Stimulated activated CD4-positive, alpha-beta T cell treated with anti-CD3 and anti-CD28 coated beads, Interleukin-4, amount 100 ng/mL, for 48 hours (primary cell): ENCODE data around the gene GJC3.
A peak's percentile ranks its signal among the peaks of the same experiment; 100 is the strongest.
"Not testable (repeated sequence)": the region's sequence is repeated elsewhere in the genome, so short reads cannot be mapped to it uniquely, and the experiment has no call there.

ENCODE experiments used
- DNase-seq, 2 donors: peaks; one replicate each; pipeline ENCODE4 v3.0.0-alpha.2; 2020; ENCODE audit warnings: low read depth in 2 of 2

Gene GJC3

DNA sequence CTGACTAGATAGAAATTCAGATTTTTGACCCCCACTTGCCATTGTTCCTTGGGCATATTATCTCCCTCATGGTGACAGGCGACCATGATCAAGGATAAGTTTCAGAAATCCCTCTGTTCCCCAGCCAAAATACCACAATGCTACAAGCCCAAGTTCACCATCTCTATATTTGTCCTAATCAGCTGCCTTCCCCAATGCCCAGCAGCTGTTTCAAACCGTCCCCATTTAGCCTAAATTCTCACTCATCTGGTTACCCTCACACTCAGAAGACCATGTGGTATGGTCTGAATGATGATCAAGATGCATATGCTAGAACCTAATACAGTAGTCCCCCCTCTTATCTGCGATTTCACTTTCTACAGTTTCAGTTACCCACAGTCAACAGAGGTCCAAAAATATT lies 956 bp upstream of the GJC3 start:
- no peak for DNase-seq

DNA sequence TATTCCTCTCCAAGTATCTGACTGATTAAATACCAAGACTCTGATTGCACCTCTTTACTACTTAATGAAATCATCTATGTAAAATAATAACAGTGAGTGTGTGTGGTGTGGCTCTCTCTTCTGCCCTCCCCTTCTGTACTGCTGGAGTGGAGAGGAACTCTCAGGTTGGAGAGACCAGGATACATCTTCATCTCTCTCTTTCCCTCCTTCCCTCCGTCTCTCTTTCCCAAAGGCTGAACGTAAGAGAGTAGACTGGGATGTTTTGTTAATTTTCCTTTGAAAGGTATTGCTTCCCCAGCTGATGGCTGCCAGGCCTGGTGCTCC lies 272 bp upstream of the GJC3 start:
- no peak for DNase-seq

DNA sequence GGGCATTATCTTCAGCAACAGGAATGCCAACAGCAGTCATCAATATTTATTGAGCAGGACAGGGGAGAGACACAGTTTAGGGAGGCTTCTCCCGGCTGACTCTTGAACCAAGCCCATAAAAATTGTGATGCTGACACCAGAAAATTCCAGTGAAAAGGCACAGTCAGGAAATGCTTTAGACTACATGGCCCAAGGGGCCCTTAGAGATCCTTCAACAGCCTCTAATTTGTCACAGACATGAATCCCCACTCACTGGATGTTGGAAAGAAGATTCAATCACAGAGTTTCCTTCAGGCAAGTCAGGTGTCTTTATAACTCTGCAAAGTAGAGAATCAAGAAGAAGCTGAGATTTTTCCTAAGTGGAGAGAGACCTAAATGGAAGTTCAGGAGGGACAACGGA lies 1.2 kb downstream of the GJC3 start:
- no peak for DNase-seq

DNA sequence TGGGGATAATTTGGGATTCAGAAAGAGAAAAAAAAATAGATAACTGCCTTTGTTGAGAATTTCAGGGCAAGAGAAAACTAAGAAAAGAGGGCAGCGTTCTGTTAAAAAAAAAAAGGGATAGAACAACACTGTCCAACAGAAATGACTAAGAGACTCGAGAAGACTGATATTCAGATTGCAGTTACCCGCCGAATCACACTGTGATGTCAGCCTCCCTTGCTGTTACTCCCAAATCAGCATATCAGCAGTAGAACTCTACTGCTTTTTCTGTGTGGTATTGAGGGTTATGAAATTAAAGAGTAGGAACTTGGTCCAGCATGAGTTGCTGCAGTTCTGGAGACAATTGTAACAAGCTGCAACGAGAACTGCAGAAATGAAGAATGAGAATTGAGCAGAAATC lies 1.9 kb downstream of the GJC3 start:
- DNase-seq = no peak

DNA sequence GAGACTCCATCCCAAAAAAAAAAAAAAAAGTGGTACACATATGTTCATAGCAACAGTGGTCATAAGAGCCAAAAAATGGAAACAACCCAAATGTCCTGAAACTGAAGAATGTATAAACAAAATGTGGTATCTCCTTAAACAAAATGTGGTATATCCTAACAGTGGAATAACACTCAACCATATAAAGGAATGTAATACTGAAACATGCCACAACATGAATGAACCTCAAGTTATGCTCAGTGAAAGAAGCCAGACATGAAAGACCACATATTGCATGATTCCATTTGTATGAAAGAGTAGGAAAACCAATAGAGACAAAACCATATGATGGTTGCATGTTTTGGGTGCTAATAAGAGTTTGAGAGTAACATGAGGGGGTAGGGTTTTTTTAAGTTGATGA lies 3.1 kb downstream of the GJC3 start:
- DNase-seq = no peak

DNA sequence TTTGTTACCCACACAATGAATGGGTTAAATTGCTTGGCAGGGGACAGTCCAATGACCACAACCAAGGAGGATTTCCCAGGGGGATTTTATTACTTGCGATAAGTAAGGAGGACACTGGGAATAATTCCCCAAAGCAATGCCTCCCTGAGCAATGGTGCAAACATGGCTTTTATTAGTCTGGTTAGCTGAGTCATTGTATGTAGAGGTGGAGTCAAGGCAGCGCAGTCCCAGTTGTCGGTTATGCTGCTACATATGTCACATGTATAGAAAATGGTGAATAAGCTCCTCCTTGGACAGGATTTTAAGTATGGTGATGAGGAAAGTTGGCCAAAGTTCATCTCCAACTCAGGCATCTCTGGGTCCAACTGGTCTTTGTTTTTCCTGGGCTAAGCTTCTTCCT lies 6.2 kb downstream of the GJC3 start:
- no peak for DNase-seq

DNA sequence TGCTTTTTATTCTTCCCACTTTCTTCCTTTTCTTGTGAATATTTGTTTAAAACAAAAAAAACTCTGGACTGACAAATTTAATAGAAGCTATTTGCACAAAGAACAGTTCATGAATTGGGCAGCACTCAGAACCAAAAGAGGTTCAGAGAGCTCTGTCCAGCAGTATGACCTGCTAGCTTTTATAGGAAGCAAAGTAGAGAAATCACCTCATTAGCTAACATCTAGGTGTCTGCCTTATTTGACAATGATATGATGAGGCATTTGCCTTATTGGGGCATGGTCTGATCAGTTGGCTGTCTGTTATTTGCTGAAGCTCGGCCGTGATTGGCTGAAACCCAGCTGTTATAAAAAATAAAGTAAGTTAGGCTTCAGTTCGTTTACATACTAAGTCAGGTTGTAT lies 9.3 kb downstream of the GJC3 start:
- DNase-seq = no peak

DNA sequence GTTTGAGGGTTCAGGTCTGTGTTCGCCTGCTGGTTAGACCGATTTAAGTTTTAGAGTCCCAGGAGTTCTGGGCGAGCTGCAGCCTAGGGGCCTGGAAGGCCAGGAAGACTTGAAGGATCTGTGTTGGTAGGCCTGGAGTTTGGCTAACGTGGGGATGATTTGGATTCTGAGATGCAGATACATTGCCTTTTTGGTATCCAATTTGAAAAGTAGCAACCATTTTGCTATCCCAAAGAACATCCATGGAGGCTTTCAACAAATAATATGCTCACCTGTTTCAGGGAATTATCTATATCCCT lies 9.7 kb downstream of the GJC3 start:
- DNase-seq = no peak

DNA sequence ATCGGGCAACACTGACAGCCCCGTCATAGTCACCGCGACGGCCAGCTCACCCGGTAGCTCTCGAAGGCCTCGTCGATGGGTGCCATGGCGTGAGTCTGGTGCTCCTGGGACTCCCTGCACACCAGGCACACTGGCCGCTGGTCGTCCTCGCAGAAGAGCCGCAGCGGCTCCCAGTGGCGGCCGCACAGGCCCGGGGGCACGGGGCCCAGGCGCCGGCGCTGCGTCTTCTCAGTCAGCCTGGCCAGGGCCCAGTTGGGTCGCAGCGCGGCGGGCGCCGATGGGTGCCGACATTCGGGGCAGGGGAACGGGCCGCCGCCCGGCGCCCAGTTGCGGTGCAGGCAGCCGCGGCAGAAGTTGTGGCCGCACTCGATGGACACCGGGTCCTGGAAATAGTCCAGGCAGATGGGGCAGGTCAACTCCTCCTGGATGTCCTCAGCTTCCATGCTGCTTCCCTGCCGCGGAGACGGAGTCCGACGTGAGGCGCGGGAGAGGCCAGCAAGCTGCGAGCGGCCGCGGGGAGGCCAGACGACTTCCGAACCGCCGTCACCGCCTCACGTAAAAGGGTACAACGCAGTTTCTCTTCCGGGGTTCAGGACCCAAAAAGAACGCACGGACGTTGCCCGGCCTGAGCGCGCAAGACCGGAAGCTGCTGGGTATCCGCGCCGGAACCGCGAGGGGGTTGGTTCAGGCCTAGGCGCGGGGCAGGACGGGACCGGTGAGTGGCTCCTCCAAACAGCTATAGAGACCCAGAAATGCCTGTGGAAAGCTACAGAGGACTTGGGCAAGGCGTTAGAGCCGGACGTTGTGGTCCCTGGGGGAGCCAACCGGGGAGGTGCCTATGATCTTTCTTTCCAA lies 10.2 kb downstream of the GJC3 start, which contains the start of gene TRIM4:
Gene TRIM4 (minus strand): TSS at position 572 of the 855 bp plus-strand sequence. CDS start 129 bp downstream, at position 443.
- peak; percentile 83 to 90 for DNase-seq

DNA sequence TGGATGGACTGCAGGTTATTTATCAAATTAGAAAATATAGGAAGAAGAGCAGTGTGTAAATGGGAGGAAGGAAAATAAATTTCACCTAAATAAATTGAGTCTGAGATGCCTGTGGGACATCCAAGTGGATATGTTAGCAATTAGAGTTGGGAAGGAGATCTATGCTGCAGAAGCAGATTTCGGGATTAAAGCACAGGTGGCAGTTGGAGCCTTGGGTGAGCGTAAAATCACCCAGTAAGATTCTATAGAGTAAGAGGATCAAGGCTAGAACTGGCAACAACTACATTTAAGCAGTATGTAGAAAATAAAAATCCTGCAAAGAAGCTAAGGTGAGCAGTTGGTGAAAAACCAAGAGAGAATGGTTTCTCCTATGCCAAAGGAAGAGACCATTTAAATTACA lies 18.4 kb downstream of the GJC3 start:
- no peak for DNase-seq

DNA sequence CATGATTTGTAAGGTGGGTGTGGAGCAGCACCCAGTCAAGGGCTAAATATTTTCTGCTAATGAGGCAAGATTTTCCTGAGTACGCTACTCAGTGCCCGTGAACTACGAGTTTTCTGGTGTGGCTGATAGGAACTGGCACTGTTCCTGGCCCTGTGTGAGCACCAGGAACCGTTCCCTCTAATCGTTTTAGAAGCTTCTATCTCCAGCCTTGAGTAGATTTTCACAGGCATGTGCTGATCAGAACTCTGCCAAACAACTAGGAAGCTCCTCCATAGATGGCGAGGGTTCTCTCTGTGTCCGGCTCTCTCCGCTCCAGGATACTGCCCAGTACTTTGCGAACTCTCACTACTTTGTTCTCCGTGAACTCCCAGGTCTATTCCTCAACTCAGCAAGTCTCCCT lies 27.8 kb downstream of the GJC3 start:
- no peak for DNase-seq

DNA sequence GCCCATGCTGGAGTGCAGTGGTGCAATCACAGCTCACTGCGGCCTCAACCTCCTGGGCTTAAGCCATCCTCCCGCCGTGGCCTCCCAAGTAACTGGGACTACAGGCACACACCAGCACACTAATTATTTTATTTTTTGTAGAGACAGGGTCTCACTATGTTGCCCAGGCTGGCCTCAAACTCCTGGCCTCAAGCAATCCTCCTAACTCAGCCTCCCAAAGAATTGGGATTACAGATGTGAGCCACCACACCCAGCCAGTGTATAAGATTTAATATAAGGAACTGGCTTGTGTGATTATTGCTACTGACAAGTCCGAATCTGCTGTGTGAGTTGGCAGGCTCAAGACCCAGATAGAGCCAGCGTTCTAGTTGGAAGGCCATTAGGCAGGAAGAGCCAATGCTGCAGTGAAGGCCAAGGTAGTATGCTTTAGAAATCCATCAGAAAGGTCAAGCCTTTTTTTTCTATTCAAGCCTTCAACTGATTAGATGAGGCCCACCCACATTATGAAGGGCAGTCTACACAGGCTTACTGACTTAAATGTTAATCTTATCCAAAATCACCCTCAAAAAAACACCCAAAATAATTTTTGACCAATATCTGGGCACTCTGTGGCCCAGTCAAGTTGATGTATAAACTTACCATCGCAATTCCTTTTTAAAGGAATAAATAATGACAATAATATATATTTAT lies 29.4 kb downstream of the GJC3 start:
- no peak for DNase-seq

DNA sequence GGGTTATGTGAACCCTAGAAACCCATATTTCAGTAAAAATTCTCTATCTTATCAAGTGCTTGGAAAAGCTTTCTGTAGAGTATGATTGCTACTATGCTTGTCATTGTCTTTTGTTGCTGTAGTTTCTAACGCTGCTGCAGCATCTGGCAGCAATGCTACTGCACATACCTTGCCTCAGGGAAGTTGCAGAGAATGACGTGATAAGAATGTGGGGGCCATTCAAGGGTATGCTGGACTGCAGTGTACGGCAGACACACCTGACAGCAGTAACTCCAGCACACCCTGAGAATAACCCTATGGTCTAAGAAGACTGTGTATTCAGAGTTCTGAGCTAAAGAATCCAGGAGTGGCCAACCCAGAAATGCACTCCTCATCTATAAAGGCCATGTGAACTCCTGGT lies 30.6 kb downstream of the GJC3 start:
- no peak for DNase-seq

DNA sequence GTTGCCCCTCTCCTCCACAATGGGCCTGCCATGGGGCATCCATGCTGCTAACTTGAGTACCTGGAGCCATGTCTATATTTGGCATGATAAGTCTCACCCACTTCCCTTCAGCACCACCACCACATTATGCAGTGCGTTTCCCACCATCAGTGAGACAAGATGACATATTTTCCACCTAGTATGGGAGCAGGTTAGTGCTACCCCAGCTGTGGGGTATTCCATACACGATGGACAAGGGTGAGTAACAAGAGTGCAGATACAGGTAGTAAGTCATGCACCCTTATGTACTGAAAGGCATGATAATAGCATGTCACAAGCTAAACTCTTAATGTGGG lies 31.4 kb downstream of the GJC3 start:
- no peak for DNase-seq

DNA sequence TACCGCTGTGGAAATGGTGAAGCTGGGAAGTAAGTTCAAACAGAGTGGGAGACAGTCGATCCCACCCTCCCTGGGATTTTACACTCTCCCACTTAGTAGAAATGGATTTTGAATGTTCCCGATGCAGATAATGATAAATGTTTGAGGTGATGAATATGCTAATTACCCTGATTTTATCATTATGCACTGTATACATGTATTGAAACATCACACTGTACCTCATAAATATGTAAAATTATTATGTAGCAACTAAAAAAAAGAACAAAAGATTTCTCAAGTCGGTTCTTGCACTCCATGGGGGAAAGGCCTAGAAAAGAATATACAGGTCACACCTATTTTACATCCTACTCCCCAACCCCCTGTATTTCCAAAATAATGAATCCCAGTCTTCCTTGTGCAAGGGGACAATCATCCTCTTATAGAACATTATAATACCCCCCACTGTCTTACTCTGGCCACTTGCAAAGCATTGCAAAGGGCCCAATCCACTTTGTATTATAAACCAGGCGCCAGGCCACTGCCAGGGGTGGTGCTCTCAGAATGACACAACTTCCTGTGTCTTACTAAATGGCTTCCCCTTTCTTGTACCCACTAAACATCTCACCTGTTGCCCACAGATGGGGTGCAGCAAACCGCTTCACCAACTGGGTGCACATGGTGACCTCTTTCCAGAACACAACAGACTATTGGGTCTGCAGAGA lies 31.9 kb downstream of the GJC3 start:
- DNase-seq = no peak

DNA sequence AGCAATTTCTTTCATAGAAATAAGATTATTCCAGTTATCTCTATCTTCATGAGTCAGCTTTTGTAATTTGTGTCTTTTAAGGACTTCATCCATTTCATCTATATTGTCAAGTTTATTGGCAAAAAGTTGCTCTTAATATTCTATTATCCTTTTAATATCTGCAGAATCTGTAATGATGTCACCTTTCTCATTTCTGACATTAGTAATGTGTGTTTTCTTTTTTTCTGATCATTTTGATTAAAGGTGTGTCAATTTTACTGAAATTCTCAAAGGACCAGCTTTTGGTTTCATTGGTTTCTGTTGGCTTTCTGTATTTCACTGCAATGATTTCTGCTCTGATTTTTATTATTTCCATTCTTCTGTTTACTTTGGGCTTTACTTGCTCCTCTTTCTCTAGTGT lies 34.7 kb downstream of the GJC3 start:
- DNase-seq = no peak

DNA sequence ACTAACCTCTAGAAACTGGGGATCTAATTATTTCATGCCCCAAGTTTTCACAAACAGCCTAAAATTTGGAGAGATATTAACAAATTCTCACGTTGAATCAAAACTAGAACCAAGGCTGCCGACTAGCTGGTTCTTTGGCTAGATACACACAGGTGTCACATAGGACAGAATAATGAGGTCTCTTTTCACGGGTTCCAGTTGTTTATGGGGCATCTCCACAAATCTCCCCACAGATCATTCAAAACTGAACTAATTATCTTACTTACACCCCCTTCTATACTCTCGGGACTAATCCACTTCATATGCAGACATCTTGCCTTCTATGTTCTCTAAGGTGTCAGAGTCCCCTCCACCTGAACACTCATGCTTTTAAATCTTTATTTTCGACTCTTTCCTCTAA lies 36.1 kb downstream of the GJC3 start:
- no peak for DNase-seq

DNA sequence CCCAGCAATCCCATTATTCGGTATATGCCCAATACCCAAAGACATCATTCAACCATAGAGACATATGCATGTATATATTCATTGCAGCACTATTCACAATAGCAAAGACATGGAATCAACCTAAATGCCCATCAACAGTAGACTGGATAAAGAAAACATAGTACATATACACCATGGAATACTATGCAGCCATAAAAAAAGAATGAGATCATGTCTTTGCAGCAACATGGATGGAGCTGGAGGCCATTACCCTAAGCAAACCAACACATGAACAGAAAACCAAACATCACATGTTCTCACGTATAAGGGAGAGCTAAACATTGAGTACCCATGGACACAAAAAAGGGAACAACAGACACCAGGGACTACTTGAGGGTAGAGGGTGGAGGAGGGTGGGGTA lies 39.1 kb downstream of the GJC3 start:
- not testable (repeated sequence) for DNase-seq

DNA sequence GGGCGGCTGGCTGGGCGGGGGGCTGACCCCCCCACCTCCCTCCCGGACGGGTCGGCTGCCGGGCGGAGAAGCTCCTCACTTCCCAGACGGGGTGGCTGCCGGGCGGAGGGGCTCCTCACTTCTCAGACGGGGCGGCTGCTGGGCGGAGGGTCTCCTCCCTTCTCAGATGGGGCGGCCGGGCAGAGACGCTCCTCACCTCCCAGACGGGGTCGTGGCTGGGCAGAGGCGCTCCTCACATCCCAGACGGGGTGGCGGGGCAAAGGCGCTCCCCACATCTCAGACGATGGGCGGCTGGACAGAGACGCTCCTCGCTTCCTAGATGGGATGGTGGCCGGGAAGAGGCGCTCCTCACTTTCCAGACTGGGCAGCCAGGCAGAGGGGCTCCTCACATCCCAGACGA lies 41.1 kb downstream of the GJC3 start:
- DNase-seq = not testable (repeated sequence)

DNA sequence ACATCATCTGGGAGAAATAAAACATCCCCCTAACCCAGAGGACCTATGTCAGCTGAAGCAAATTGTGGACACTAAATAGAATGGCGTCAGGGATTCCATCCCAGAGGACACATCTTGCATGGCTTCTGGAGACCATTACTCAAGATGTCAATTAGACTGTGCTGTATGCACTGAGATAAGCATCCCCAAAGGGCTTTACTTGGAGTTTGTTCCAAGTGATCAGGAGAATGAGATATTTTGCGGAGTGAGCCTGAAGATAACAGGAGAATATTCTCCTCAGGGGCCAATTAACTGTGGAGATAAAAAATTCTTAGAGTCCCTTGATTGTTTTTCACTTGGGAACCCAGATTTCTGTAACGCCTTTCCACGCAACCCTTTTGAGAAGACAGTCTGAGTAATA lies 48.0 kb downstream of the GJC3 start:
- no peak for DNase-seq

DNA sequence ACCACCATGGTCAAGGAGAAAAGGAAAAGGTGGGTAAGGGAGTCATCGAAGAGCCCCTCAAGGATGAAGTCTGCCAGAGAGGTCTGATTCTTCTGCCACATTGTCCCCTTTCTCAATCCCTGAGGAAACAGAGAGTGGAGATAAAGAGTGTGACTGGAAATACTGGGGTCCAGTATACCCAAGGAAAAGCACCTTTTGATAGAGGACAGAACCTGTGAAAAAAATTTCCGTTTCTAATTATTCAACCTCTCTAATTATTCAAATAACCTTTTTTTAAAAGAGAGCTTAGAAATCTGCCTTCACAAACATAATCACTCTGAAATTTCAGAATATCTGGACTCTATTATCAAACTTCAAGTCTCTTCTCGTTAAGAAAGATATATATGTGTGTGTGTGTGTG lies 52.5 kb downstream of the GJC3 start, which contains the start of gene OR2AE1:
Gene OR2AE1 (minus strand): TSS at position 101 of the 400 bp plus-strand sequence. CDS start 0 bp downstream, at position 101.
- no peak for DNase-seq

DNA sequence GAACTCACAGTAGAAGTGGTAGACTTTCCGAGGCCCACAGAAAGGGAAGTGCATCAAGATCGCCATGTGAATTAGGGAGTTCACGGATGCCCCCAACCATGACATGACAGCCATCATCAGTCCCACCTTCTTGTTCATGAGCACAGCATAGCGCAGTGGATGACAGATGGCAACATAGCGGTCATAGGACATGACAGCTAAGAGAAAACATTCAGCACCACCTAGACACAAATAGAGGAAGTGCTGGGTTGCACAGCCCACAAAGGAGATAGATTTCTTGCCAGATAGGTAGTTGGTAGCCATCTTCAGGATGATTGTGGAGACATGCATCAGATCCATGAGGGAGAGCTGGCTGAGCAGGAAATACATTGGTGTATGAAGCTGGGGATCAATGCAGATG lies 52.9 kb downstream of the GJC3 start:
- no peak for DNase-seq
